HL-60 (cell line): ENCODE data around the gene SMAD6.

Source experiments
- DNase-seq, 2 experiments: peaks; one replicate each; pipeline ENCODE4 v3.0.0-alpha.2; 2010 to 2020; ENCODE audit warnings: low read depth in 1 of 2, low spot score in 1 of 2
- H3K27ac ChIP-seq: fragments of 250-450 bp; sonication (Bioruptor Pico); replicated peaks from 2 replicates; pipeline ENCODE4 v1.5.1; 2020; ENCODE audit warnings: mild to moderate bottlenecking, moderate library complexity
- H3K27me3 ChIP-seq: fragments of 250-450 bp; sonication (Bioruptor Pico); 2 replicates; pipeline ENCODE4 v1.5.1; 2021; ENCODE audit warnings: mild to moderate bottlenecking, moderate library complexity; ENCODE audit not compliant: insufficient read depth, poor library complexity, severe bottlenecking
- H3K4me3 ChIP-seq: replicated peaks from 2 replicates; pipeline ENCODE4 v1.5.1; 2011; ENCODE audit warnings: mild to moderate bottlenecking, control low read depth, low read length; ENCODE audit not compliant: insufficient read depth
- CTCF ChIP-seq: IDR thresholded peaks from one replicate; pipeline ENCODE4 v1.5.1; 2011; ENCODE audit warnings: low read length, control low read depth, inconsistent platforms; ENCODE audit not compliant: insufficient read depth
- GABPA ChIP-seq: IDR thresholded peaks from 2 replicates; pipeline ENCODE4 v1.6.1; 2012; ENCODE audit warnings: low read depth
- POLR2AphosphoS5 ChIP-seq: IDR thresholded peaks from 2 replicates; pipeline ENCODE4 v1.6.1; 2012; ENCODE audit warnings: low read depth
- REST ChIP-seq: IDR thresholded peaks from 2 replicates; pipeline ENCODE4 v1.6.1; 2012; ENCODE audit warnings: low read depth; ENCODE audit not compliant: insufficient replicate concordance
- SPI1 ChIP-seq: IDR thresholded peaks from 2 replicates; pipeline ENCODE4 v1.6.1; 2012; ENCODE audit warnings: low read depth, mild to moderate bottlenecking, borderline replicate concordance

Gene SMAD6

GRCh38 chr15:66747886-66748707 lies 46.1 kb downstream of the SMAD6 start:
- no peak for DNase-seq
- Histone ChIP-seq H3K27ac (no peak overlapping the region), H3K4me3 (no peak overlapping the region), H3K27me3 (no peaks in the 10 kb centered on the region)
- TF ChIP-seq SPI1 (no peak), POLR2AphosphoS5 (no peak), CTCF (no peak), REST (no peak), GABPA (no peak)

- no peak for TF ChIP-seq POLR2AphosphoS5
- no peak for TF ChIP-seq SPI1
- no peak for TF ChIP-seq CTCF
- TF ChIP-seq REST, result no peak
- no peak for TF ChIP-seq GABPA
- no peaks in the 10 kb centered on the region for H3K27me3 ChIP-seq
- DNase-seq, result no peak
- H3K27ac ChIP-seq, result no peak overlapping the region
- H3K4me3 ChIP-seq, result no peak overlapping the region
Measured at GRCh38 chr15:66748708-66749035, 46.6 kb downstream of the SMAD6 start.

- no peaks in the 10 kb centered on the region for H3K27me3 ChIP-seq
- no peak for DNase-seq
- H3K27ac ChIP-seq, result no peak overlapping the region
- H3K4me3 ChIP-seq, result no peak overlapping the region
- TF ChIP-seq CTCF (no peak), GABPA (no peak)
Measured at GRCh38 chr15:66749841-66750575, 48.0 kb downstream of the SMAD6 start.
